ENCODE measurements around the gene TRAPPC3. TPM values are rescaled to one million over a fixed set of nuclear protein-coding genes. Genes with fewer than 3 reads are reported as not detected.

The TRAPPC3 gene
- total RNA-seq, 1 experiment from 2014 or later, result 64.6 TPM

- Histone ChIP-seq H3K9ac (ENCODE audit: low read length) (no peak overlapping the region), H3K4me2 (ENCODE audit: low read length) (no peak overlapping the region), H3K4me1 (ENCODE audit: control insufficient read depth in 1 of 2, insufficient read depth in 2 of 2, low read length in 2 of 2) (peaks cover 0 to under 1% of the 10 kb centered on the region in 2 experiments; a peak in 1 of 4 replicates), H3K4me3 (replicated peaks in 1 of 2; ENCODE audit: low read depth in 1 of 2, low read length in 2 of 2) (no peak overlapping the region), H3K9me3 (ENCODE audit: control insufficient read depth in 1 of 2, insufficient read depth in 1 of 2, low read depth in 1 of 2, low read length in 2 of 2) (no peaks in the 10 kb centered on the region), H3K79me2 (ENCODE audit: insufficient read depth, low read length) (no peaks in the 10 kb centered on the region), H3K27me3 (ENCODE audit: insufficient read depth, low read length) (no peaks in the 10 kb centered on the region), H3K9me2 (ENCODE audit: insufficient read depth) (no peaks in the 10 kb centered on the region), H3K36me3 (ENCODE audit: control insufficient read depth in 1 of 2, insufficient read depth in 2 of 2, low read length in 2 of 2) (no peaks in the 10 kb centered on the region), H3K27ac (ENCODE audit: low read depth, low read length) (no peak overlapping the region), H4K20me1 (ENCODE audit: insufficient read depth) (no peaks in the 10 kb centered on the region), H2AFZ (ENCODE audit: low read depth, low read length, poor library complexity, severe bottlenecking) (no peak overlapping the region)
- ATAC-seq (no peak), DNase-seq (ENCODE audit: low read depth, low spot score) (no peak)
- intact Hi-C loops (cut with micrococcal nuclease), result no loop called here
- BruUV-seq (replicated peaks), result no TSS peak
- ChIA-PET POLR2A (no interaction called here), CTCF (interaction anchor here (1.0 kb wide), 1 partner anchor 12 kb away, joined by 3 read pairs; no protein-coding TSS in a partner anchor), RAD21 (ENCODE audit: low non-redundant PET in 1 of 2, low total read pairs in 2 of 2, uncharacterized antibody in 2 of 2, unreplicated experiment in 2 of 2) (no interaction called here)
- TF ChIP-seq EZH2phosphoT487 (IDR thresholded peaks at IDR 0.05; ENCODE audit: borderline replicate concordance), result no peak
- TF ChIP-seq ATF3 (IDR thresholded peaks at IDR 0.05), result no peak
- no peak for TF ChIP-seq FOSL1 (IDR thresholded peaks at IDR 0.05; ENCODE audit: low read depth)
- TF ChIP-seq SRF (IDR thresholded peaks at IDR 0.05; ENCODE audit: low read depth), result no peak
- TF ChIP-seq TCF7L2 (IDR thresholded peaks at IDR 0.05; ENCODE audit: borderline replicate concordance, extremely low read depth, insufficient read depth, insufficient read length), result no peak
- no peak for TF ChIP-seq ZBTB33 (IDR thresholded peaks at IDR 0.05; ENCODE audit: extremely low read depth, insufficient replicate concordance, low read length)
- no peak for TF ChIP-seq CBX3 (IDR thresholded peaks at IDR 0.05; ENCODE audit: low read depth)
- TF ChIP-seq CEBPB (IDR thresholded peaks at IDR 0.05; ENCODE audit: low read depth), result no peak
- no peak for TF ChIP-seq SIN3A (IDR thresholded peaks at IDR 0.05; ENCODE audit: low read depth)
- TF ChIP-seq REST (IDR thresholded peaks at IDR 0.05; ENCODE audit: low read depth), result no peak
- TF ChIP-seq POLR2AphosphoS5 (IDR thresholded peaks at IDR 0.05; ENCODE audit: low read depth, low read length), result no peak
- no peak for TF ChIP-seq ELF1 (IDR thresholded peaks at IDR 0.05; ENCODE audit: borderline replicate concordance, low read depth)
- TF ChIP-seq JUND (IDR thresholded peaks at IDR 0.05), result no peak
- TF ChIP-seq CTCF (IDR thresholded peaks at IDR 0.05 in 2 of 3, conservative IDR thresholded peaks at IDR 0.05 in 1 of 3; ENCODE audit: borderline replicate concordance in 1 of 3, insufficient read depth in 1 of 3, low read depth in 2 of 3, low read length in 2 of 3), result no peak
- TF ChIP-seq EZH2 (IDR thresholded peaks at IDR 0.05), result no peak
- no peak for TF ChIP-seq EGR1 (IDR thresholded peaks at IDR 0.05; ENCODE audit: low read depth)
- no peak for TF ChIP-seq POLR2A (IDR thresholded peaks at IDR 0.05; ENCODE audit: borderline replicate concordance, extremely low read depth, insufficient read depth, insufficient read length)
- no peak for TF ChIP-seq SP1 (IDR thresholded peaks at IDR 0.05; ENCODE audit: low read depth)
- no peak for TF ChIP-seq ZNF274 (IDR thresholded peaks at IDR 0.05; ENCODE audit: low read depth, low read length)
Measured at GRCh38 chr1:36114371-36114770, 34.9 kb downstream of the TRAPPC3 start.
